ENCODE data around the gene SPOCD1.

- TF ChIP-seq BHLHE40 (IDR thresholded peaks at IDR 0.05; ENCODE audit: low read depth, low read length) (no peak), CEBPB (IDR thresholded peaks at IDR 0.05; ENCODE audit: low read depth, low read length) (peak; percentile 34; the same call in 1 of the 2 replicates)
Observed at GRCh38 chr1:31788825-31789256, 27.0 kb downstream of the SPOCD1 start.
